HPDE6-E6E7 (cell line): ENCODE data around the gene TBX15.
"Not testable (repeated sequence)": the region's sequence is repeated elsewhere in the genome, so short reads cannot be mapped to it uniquely, and the experiment has no call there.

ENCODE experiments used
- DNase-seq: peaks from one replicate; pipeline ENCODE4 v3.0.0; 2011; ENCODE audit warnings: missing footprints; ENCODE audit errors: extremely low spot score

Gene TBX15

GRCh38 chr1:118926261-118926660 is 61.9 kb downstream of the TBX15 start:
- no peak for DNase-seq

GRCh38 chr1:118925651-118926050 is 62.5 kb downstream of the TBX15 start:
- DNase-seq: no peak

GRCh38 chr1:118923319-118923718 is 64.8 kb downstream of the TBX15 start:
- DNase-seq: no peak

DNA sequence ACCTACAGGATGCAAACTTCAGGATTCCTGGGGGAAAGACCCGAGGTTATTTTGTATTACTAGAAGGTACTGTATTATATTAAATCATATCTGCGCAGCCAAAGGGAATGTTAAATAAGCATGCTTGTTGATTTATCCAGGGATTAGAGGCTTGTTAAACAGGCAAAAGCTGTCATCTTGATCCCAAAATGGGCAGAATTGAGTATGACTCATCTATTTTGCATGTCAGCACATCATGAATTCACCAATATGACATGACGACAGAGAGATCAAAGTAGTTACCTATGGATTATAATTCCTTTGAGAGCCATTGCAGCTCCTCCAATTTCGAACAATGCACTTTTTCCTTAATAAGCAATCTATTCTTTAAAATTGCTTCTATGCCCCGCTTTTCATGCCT is 66.1 kb downstream of the TBX15 start:
- DNase-seq: no peak

DNA sequence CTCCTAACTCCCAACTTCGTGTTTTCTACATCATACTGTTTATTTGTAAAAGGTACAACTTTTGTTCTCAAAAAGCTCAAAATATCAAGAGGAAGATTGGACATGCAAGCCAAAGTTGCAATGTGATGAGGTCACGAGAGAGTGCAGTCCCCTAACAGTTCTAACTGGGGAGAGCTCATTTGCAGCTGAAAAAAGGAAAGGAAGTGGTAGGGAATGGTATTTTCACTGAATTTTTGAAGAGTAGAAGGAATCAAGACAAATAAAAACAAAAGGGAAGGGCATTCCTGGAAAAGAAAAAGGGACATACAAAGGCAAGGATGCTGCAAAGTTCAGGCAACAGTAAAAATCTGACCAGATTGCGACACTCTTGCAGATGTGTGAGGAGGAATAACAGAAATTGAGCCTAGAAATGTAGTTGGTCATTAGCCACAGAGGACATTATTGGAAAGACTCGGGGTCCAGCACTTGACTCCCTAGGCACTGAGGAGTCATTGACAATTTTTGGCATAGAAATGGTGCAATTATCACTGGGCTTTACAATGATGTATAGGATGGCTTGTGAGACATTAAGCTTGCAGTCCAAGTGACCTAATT is 67.9 kb downstream of the TBX15 start:
- no peak for DNase-seq

- no peak for DNase-seq
Observed at GRCh38 chr1:118918940-118919259, 69.2 kb downstream of the TBX15 start.

- no peak for DNase-seq
Observed at GRCh38 chr1:118918230-118918939, 69.8 kb downstream of the TBX15 start.

DNA sequence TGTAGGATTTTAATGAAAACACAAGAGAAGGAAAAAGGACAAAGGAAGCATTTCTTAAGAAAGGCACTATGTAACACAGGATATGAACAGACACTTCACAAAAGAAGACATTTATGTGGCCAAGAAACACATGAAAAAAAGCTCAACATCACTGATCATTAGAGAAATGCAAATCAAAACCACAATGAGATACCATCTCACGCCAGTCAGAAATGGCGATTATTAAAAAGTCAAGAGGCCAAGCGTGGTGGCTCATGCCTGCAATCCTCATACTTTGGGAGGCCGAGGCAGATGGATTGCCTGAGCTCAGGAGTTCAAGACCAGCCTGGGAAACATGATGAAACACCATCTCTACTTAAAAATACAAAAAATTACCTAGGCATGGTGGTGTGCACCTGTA is 71.8 kb downstream of the TBX15 start:
- not testable (repeated sequence) for DNase-seq

- DNase-seq: peak; percentile 26
Observed at GRCh38 chr1:118914379-118915161, 73.6 kb downstream of the TBX15 start.

DNA sequence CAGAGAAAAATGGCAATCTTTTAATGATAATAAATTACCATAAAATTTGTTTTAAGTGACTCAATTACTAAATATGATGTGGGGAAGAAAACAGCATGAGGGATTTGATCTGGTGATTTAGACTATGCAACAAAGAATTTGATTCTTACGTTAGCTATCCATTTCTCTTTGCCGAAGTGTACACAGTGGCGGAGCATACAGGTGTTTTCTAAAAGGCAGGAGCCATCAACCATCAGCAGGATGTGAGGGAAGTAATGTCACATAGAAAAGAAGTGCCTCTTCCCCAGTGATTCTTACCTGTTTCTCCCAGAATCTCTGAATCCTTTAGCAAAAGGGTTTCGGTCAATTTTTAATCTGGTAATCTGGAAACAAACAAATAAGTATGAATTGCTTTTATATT is 74.3 kb downstream of the TBX15 start:
- no peak for DNase-seq

DNA sequence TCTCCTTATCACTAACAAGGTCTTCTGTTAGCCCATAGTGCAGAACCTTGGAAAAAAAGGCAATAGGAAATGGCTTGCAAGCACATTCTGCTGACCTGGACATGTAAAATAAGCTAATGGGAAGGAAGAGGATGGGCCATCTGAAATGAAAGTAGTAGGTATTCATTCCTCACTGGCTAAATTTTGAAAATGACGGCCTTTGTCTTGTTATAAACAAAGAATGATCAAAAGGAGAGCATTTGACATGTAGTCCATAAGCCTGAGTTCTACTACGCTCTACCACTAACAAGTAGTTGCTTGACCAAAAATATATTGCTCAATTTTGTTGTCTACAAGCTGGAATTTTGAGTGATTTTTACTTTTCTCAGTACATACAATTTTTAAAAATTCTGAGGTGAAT is 75.6 kb downstream of the TBX15 start:
- DNase-seq: no peak

GRCh38 chr1:118911571-118911970 is 76.6 kb downstream of the TBX15 start:
- peak; percentile 3 for DNase-seq

- no peak for DNase-seq
Observed at GRCh38 chr1:118907466-118907865, 80.7 kb downstream of the TBX15 start.

DNA sequence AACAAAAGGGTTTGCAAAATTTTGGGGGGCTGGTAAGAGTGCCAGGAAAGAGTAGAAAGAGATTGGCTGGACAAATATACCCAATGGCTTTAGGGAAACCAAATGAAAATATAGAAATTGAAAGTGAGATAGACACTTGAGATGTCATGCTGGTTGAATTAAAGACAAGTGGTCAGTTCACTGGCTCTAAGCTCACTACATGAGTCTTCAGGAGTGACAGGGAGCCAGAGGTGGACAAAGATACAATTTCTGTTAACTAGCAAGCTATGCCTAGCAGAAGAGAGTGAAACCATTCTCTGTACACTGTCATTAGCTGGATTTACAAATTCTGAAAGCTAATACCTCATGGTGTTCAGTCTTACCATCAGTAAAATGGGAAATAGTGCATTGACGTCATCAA is 82.5 kb downstream of the TBX15 start:
- DNase-seq: no peak

GRCh38 chr1:118905196-118905595 is 82.9 kb downstream of the TBX15 start:
- no peak for DNase-seq

- no peak for DNase-seq
Observed at GRCh38 chr1:118902711-118903191, 85.4 kb downstream of the TBX15 start.

DNA sequence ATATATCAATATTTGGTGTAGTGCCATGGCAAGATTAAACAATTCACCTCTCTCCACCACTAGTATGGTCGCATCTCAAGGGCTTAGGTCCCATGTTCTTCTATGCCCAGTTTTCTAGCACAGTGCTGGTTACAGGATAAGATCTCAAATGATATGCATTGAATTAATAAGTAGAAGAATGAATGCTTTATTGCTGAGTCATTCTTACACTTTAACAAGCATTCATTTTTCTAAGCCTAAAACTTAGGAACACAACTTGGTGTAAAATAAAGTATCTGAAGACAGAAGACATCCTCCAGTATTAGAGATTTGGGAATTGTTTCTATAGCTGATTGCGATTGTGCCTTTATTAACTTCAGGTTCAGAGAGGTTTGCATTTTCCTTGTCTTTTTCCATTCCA is 85.8 kb downstream of the TBX15 start:
- no peak for DNase-seq

DNA sequence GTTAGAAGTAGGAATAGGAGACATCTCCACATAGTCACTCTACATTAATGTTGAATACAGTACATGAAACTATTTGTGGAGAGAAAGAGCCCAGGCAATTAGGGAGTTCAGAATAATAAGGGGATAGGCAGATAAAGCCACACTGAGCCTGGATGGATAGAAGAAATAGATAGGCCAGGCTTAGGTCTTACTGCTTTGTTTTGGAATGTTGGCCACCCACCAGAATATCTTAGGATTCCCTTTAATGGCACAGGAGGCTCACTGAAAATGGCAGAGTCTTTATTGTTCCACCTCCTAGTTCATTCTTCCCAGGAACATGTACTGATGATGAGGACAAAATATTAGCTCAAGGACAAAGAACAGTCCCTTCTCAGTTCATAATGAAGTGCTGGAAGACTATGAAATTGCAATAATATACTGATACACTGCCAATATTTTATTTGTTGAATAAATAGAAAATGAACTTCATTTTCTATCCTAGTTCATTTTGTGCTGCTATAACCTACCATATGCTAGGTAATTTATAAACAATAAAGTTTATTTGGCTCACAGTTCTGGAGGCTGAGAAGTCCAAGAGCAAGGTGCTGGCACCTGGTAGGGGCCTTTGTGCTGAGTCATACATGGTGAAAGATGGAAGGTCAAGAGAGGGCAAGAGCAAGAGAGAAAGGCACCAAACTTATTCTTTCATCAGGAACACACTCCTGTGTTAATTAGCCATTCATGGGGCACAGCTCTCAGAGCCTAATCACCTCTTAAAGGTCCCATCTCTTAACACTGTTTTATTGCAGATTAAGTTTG is 87.3 kb downstream of the TBX15 start:
- no peak for DNase-seq

DNA sequence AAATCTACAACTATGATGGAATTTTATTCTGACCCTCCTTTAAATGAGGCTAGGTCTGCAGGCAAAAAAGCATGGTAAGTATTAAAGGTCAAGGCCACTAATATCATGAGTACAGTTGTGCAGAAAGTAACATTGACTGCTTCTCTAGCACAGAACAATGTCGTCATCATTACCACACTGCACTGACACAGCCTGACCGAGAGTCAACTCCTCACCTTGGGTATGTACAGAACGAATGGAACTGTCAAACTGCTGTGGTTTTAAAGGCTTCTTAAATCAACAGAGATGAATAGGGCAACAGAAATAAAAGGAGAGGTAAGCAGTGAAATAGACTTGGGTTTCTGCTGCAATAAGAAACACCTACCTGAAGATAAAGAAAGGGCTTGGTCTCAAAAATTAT is 88.8 kb downstream of the TBX15 start:
- DNase-seq: no peak

DNA sequence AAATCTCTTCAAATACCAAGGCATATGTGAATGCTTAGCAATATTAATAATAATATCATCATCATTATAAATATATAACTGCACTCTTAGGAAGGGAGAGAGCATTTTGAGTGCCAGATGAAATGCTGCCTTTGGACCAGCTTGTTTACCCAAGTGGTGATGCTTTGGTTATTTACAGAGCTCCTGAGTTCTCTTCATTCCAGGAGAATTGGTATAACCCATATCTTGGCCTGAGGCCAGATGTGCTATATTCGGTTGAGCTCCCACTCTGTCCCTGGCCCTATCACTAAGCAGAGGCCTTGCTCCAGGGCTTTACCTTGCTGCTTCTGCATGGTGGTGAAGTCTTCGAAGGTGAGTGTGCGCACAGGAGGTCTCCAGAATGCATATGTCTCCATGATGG is 89.4 kb downstream of the TBX15 start:
- no peak for DNase-seq

DNA sequence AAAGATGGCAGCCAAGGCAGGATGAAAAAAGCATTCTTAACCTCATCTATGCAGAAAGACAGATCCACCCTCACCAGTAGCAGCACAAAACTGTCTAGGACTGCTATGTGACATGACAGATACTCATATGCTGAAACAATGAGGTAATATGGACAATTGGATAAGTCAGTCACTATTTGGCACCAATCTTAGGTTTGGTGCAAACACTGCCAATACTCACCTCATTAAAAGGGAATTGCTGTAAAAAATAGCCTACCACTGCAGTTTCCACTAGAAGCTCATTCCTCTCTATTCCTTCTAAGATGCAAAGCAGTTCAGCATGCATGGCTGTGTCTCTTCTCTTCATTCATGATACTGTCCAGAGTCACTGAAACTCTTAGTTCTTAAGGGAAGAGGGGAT is 91.7 kb downstream of the TBX15 start:
- no peak for DNase-seq

DNA sequence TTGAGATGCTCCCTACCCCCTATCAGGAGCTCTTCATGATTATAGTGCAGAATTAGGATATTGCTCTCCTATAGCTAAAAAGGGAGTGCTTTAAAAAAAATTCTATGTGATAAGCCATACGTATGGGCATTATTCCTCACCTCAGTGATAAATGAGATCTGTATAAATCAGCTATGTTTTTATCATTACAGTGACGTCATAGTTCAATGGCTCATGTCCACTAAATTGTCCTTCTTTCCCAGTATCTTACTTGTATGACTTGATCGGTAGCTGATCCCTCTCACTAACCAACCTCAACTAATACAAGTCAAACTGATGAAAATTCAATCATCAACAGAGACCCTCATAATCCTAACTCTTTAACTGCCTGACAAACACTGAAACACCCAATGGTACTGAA is 93.3 kb downstream of the TBX15 start:
- DNase-seq: no peak
